ENCODE measurements around the gene IER3. TPM values are rescaled to one million over a fixed set of nuclear protein-coding genes. Genes with fewer than 3 reads are reported as not detected.
"Not testable (repeated sequence)": the region's sequence is repeated elsewhere in the genome, so short reads cannot be mapped to it uniquely, and the experiment has no call there.

IER3 gene
- total RNA-seq, 1 donor from 2014 or later, result 23.8 TPM

DNA sequence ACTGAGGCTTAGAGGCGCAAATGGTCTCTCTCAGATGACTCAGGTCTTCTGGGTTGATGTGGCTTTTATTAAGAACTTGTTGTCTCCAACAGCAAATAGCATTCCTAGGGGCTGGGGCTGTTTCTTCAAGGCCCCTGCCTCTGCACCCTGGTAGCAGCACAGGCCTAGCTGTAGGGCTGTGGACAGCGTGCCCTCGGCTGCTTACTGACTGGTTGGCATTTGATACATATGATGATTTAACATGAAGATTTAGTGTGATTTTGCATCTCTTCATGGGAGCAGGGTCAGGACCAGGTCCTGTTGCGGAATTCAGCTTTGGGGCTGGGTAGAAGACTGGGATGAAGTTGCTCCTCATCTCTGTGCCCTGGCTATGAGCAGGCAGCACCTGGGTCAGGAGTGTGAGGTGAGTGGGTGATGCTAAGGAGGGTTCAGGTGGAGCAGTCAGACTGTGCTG, 24.3 kb upstream of the IER3 start:
- DNase-seq (ENCODE audit: low spot score), result no peak

DNA sequence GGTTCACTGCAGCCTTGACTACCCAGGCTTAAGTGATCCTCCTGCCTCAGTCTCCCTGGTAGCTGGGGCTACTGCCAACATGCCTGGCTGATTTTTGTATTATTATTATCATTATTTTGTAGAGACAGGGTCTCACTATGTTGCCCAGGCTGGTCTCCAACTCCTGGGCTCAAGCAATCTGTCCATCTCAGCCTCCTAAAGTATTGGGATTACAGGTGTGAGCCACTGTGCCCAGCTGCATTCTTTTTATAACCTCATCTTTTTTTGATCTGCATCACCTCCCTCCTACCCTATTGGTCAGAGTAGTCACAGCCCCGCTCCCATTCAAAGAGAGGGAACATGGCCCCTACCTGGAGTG, 23.6 kb upstream of the IER3 start:
- DNase-seq (ENCODE audit: low spot score), result no peak

DNA sequence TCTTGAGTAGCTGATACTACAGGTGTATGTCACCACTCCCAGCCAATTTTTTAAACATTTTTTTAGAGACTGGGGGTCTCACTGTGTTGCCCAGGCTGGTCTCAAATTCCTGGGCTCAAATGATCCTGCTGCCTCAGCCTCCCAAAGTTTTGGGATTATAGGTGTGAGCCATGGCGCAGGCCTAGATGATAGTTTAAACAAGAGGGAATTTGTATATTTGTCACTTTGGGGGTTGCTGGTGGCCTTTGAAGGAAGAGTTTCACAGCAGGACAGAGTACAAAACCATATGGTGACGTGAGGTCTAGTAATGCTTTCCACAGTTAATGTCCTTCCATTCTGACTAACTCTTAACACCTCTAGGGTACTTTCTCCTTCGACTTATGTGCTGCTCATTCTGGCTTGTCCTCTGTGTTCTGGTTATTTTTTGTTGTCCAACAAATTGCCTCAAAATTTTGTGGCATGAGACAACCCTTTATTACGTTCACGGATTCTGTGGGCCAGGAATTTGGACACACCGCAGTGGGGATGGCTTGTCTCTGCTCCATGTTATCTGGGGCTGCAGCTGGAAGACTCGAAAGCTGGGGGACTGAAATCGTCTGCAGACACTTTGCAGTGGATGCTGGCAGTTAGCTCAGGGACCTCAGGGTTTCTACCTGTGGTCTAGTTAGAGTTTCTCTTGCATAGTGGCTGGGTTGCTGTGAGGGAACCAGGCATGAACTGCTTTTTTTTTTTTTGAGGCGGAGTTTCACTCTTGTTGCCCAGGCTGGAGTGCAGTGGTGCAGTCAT, 23.0 kb upstream of the IER3 start:
- no peak for DNase-seq (ENCODE audit: low spot score)

DNA sequence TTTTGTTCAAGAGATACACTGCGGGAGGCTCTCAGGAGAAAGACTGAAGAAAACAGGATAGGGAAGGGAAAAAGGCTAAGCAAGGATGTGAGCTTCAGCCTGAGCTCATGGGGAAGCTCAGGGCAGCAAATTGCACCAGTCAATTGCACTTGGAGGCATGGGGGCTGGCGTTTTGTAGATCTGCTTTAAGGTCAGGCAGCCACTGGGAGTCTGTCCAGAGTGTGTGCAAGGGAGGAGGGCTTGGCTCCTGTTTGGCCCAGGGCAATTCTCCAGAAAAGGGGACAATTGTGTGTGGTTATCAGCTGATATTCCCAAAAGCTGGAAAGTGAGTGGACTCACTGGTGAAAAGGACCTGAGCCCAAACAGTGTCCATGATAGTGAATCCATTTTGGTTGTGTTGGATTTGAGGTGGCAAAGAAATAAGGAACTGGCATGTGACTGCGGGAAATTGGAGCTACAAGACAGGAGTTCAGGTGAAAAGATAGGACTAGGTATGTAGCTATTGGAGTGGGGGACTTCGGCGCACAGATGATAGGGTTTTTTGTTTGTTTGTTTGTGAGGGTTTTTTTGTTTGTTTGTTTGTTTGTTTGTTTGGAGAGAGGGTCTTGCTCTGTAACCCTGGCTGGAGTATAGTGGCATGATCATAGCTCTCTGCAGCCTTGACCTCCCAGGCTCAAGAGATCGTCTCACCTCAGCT, 22.3 kb upstream of the IER3 start:
- DNase-seq (ENCODE audit: low spot score), result no peak

DNA sequence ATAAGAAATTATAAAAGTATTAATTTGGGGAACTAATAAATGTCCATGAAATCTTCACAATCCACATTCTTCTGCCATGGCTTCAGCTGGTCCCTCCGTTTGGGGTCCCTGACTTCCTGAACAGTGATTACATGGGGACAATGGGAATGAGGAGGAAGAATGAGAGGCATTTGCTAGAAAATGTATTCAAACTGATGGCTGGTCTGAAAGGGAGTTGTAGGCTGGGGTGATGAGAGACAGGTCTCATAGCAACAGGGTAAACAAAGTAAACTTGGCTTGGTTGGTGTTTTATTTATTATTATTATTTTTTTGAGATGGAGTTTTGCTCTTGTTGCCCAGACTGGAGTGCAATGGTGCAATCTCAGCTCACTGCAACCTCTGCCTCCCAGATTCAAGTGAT, 21.1 kb upstream of the IER3 start:
- DNase-seq (ENCODE audit: low spot score), result not testable (repeated sequence)

DNA sequence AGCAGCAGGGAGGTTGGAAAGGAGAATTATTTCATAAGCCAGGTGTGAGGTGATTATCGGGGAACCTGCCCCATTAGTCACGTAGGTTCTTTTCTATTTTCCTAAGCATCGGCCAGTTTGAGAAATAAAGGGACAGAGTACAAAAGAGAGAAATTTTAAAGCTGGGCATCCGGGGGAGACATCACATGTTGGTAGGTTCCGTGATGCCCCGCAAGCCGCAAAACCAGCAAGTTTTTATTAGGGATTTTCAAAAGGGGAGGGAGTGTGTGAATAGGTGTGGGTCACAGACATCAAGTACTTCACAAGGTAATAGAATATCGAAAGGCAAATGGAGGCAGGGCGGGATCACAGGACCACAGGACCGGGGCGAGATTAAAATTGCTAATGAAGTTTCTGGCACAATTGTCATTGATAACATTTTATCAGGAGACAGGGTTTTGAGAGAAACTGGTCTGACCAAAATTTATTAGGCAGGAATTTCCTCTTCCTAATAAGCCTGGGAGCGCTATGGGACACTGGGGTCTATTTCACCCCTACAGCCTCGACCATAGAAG, 20.2 kb upstream of the IER3 start:
- DNase-seq (ENCODE audit: low spot score), result not testable (repeated sequence)

DNA sequence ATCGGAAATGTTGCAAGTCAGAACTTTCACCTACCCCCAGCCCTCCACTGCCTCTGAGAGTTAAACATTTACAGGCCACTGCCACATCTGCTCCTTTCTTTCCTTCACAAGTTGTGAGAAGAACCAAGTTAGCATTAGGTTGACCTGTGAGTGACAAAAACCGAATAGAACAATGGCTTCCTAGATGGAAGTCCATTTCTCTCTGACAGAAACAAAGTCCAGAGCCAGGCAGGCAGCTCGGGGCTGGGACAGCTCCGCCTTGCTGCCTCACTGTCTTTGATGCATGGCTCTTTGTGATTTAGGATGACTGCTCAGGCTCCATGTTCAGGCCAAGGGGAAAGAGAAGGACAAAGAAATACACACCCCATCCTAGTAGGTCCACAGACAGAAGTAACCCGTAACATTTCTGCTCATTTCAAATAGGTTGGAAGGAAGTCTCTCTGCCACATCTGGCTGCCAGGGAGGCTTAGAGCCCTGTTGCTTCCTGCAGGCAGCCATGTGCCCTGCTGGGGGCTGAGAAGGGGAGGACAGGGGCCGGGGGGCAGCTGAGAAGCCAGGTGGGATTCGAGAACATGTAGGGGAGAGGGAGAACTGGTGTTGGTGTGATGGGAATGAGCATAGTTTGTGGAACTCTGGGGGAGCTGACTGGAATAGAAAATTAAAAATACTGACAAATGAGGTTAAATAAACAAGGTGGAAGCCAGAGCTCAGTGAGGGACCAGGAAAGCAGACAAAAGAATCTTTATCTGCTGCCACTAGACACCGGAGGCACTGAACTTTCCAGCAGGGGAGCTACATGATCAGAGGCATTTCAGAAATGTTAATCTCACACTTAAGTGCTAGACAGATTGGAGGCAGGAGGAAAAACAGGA, 19.5 kb upstream of the IER3 start:
- no peak for DNase-seq (ENCODE audit: low spot score)

DNA sequence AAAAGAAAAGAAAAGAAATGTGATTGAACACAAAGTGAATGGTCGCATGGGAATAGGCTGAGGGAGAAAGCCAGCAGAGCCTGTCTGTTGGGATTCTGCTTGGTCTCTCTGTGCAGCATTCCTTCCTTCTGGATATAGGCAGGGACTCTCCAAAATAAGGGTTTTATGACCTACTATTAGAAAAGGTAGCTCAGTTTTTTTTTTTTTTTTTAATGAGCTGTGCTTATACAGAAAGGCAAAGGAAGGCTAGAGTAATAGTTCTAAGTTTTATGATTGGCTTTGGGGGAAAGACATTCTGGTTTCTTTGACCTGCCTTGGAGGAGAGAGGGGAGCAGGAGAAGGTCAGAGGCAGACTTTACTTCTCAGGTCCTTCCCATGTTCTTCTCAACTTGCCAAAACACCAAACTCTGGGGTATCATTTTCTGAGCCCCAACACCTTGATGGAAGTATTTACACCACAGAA, 18.8 kb upstream of the IER3 start:
- no peak for DNase-seq (ENCODE audit: low spot score)

DNA sequence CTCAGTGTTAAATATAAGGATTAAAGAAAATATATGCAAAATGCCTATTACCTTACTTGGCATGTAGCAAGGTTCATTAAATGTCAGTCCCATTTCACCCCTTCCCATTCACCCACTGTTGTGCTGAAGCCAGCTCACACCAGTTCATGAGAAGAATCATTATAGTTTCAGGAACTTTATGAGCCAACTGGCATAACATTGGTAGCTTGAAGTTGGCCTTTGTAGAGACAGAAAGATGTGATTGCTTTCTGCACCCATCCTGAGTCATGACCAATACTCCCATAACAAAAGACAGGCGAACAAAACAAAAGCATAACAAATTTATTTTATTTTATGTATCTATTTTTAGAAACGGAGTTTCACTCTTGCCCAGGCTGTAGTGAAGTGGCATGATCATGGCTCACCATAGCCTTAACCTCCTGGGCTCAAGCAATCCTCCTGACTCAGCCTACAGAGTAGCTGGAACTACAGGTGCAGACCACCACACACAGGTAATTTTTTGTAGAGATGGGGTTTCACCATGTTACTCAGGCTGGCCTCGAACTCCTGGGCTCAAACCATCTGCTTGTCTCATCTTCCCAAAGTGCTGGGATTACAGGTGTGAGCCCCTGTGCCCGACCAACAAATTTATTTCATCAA, 17.6 kb upstream of the IER3 start:
- DNase-seq (ENCODE audit: low spot score), result no peak

DNA sequence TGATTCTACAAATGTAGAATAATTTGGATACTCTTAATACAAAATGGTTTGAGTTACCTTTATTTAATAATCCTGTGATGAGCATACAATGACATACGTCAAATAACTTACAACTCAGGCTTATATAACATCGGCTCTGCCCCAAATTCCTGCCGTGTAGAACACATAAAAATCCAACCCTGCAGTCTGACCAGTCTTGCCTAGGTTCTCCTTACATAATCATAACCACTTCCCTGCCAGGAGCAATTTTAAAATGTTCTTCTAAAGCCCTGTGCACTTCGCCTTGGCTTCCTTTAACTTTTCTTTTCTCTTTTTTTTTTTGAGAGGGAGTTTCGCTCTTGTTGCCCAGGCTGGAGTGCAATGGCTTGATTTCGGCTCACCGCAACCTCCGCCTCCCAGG, 16.2 kb upstream of the IER3 start:
- DNase-seq (ENCODE audit: low spot score), result no peak

DNA sequence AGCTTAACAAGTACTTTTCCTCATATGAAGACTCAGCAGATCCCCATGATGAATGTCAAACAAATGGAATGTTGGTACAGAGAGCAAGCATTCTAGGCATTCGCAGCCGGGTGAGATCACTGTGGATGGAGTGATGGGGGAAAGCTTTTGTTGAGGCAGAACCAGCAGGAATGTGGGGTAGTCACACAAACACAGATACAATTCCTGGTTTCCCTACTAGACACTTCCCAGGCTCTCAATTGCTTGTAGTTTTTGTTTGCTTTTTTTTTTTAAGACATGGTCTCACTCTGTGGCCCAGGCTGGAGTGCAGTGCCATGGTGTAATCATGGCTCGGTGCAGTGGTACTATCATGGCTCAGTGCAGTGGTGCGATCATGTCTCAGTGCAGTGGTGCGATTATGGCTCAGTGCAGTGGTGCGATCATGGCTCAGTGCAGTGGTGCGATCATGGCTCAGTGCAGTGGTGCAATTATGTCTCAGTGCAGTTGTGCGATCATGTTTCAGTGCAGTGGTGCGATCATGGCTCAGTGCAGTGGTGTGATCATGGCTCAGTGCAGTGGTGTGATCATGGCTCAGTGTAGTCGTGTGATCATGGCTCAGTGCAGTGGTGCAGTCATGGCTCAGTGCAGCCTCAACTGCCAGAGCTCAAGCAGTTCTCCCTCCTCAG, 15.4 kb upstream of the IER3 start:
- DNase-seq (ENCODE audit: low spot score), result no peak

DNA sequence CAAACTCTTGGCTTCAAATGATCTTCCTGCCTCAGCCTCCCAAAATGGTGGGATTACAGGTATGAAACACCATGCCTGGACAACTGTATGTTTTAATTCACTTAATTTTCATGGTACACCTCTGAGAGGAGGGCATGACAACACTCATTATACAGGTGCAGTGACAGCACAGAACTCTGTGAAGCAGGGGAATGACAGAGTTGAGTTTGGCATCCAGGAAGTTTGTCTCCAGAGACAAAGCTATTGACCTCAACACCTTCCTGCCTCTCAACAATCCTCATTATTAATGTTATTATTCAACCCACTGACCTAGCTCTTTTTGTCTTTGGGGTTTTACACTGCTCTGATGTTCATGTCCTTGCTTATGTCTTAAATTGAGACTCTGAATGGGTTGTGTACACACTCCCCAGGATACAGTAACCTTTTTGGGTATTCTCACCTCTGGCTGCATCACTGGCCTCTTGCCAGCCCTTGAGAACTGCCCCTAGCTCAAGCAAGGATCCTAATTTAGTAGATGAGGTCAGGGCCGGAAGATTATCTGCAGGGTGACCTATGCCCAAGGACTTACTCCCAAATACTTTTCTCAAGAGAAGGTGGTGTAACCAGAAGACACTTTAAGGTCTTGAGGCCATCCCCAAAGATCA, 13.0 kb upstream of the IER3 start:
- no peak for DNase-seq (ENCODE audit: low spot score)

DNA sequence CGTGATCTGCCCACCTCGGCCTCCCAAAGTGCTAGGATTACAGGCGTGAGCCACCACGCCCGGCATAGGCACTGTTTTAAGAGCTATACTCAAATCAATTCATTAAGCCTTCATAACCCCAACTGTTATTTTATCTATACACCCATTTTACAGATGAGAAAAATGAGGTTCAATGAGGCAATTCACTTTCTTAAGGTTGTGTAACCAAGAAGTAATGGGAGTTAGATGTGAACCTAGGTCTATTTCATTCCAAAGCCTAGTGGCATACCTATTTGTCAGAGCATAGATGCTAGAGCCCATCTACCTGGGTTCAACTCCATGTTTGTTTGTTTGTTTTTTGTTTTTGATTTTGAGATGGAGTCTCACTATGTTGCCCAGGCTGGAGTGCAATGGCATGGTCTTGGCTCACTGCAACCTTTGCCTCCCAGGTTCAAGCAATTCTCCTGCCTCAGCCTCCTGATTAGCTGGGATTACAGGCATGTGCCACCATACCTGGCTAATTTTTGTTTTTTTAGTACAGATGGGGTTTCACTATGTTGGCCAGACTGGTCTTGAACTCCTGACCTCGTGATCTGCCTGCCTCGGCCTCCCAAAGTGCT, 12.2 kb upstream of the IER3 start:
- DNase-seq (ENCODE audit: low spot score), result not testable (repeated sequence)

DNA sequence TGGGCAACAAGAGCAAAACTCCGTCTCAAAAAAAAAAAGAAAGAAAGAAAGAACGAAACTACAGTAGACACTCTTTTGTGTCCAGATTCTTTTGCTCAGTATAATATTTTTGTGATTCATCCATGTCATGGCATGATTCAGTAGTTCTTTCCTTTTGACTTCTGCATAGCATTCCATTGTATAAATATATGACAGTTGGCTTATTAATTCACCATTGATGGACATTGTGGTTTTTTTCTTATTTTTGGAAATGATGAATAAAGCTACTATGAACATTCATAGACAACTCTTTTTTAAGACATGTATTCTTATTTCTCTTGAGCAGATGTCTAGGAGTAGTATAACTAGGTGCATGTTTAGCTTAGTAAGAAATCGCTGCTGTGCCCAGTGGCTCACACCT, 10.3 kb upstream of the IER3 start:
- DNase-seq (ENCODE audit: low spot score), result no peak

DNA sequence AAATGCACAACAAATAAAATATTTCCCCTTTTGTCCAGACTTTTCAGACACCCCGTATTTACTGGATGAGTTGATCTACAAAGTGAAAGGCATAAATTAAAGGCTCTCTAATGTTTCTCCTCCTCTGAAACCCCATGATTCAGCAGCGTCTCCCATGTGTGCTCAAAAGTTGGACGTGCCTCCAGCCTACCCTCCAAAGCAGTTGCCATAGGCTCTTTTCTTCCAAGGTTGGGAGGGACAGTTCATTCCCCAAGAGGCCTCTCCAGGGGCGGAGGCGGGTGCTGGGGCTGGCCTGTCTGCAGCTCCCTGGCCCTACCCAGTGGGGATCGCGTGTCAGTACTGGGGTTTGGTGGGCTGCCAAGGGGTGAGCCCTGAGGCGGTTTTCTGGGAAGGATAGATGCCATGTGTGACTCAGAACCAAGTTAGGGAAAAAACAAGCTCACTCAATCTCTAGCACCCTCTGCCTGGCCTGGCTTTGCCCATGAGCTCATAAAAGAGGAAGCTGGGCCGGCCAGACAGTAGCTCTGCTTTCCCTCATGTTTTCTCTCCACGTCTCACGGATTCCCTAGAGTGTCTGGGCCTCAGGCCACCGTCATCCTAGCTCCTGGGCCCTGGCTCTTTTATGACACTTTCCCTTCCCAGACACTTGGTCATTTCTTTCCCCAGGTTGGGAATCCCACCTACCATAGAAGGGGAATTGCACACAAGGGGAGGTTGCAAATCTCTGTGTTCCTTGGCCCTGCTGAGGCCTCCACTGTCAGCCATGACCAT, 8.0 kb upstream of the IER3 start:
- peak; percentile 97 for DNase-seq (ENCODE audit: low spot score)

DNA sequence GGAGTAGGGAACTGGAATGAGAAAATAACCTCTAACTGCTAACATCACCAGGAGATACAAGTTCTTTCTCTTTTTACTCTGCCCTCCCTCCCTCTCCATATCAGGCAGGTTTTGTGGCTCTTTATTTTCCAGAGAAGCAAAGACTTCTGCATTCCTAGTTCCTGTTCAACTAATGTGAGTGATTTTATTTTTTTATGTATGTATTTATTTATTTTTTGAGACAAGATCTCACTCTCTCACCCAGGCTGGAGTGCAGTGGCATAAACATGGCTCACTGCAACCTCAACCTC, 6.0 kb upstream of the IER3 start:
- no peak for DNase-seq (ENCODE audit: low spot score)

DNA sequence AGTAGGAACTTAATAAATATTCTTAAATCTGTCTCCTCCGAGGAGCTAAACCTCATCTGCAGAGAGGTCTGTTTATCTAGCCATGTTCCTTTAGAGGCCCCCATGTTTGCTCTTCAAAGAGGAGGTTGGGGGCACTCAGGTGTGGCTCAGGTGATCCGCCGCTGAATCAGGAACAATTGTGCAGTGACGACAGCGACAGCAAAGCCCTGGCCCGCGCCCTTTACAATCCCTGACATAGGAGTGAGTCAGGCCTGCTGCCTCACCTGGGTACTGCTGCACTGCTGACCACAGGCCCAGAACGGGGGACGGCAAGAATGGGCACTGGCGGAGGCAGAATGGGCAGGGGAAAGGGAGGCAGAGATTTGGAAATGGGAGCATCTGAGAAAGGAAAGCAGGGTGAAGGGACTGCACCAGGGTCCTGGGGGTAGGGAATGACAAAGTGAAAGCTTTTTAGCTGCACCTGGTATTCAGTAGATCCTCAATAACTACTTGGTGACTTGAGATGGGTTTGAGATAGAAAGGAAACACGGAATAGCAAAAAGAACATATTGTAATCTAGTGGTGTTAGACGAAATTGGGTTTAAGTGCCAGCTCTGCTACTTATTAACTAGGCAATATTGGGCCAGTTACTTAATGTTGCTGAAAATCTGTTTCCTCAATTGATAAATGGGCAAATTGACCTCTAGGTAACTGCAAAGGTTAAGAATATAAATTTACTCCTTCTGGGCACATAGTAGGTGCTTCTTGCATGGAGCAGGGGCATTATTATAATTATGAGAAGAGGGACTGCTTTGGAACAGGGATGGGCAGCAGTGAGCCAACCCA, 5.4 kb upstream of the IER3 start:
- peak; percentile 75 for DNase-seq (ENCODE audit: low spot score)

DNA sequence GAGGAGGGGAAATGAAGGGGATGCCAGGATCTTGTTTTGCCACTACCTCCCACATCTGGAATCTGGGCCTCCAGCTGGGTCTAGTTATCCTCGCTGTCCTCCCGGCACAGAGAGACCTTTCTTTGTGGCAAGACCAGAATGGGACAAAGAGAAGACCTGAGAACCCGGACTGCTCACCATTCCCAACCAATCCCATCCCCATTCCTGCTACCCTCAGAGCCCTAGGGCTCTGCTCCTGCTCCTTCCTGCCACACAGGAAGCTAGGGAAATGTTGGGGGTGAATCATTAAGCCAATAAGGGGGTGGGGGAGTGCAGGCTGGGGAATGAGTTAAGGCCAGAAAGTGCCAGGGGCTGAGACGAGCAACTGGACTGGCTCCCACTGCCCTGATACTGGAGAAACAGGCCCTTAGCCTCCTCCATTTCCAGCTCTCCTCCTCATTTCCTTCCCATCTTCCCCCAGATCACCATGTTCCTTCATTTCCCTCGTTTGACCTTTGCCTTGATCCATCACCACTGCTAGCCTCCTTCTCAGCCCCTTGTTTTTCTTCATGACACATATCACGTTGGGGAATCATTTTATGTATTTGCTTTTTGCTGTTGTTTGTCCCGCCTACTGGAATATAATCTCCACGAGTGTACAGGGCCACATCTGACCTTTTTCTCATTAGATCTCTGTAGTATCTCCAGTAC, 4.6 kb upstream of the IER3 start:
- no peak for DNase-seq (ENCODE audit: low spot score)
